ENCODE data around the gene STMND1. TPM values are rescaled to one million over a fixed set of nuclear protein-coding genes. Genes with fewer than 3 reads are reported as not detected.

Gene STMND1
- total and polyA plus RNA-seq, 7 donors = 0.27 to 2.1 (median 0.59) TPM; not detected in 3

GRCh38 chr6:17059022-17059421 is 42.8 kb upstream of the STMND1 start:
- Histone ChIP-seq H3K4me3 (no peak overlapping the region), H3K4me1 (no peaks in the 10 kb centered on the region), H3K27me3 (no peaks in the 10 kb centered on the region), H3K36me3 (no peaks in the 10 kb centered on the region), H3K27ac (no peak overlapping the region), H3K9me3 (no peaks in the 10 kb centered on the region)
- WGBS, 2 donors = 84 to 86% methylated on average over 7 of the region's 7 CpGs
- TF ChIP-seq POLR2A (IDR thresholded peaks at IDR 0.05) (no peak), POLR2AphosphoS5 (IDR thresholded peaks at IDR 0.05) (no peak), EP300 (IDR thresholded peaks at IDR 0.05) (no peak)
- TF ChIP-seq, protein P1, sequence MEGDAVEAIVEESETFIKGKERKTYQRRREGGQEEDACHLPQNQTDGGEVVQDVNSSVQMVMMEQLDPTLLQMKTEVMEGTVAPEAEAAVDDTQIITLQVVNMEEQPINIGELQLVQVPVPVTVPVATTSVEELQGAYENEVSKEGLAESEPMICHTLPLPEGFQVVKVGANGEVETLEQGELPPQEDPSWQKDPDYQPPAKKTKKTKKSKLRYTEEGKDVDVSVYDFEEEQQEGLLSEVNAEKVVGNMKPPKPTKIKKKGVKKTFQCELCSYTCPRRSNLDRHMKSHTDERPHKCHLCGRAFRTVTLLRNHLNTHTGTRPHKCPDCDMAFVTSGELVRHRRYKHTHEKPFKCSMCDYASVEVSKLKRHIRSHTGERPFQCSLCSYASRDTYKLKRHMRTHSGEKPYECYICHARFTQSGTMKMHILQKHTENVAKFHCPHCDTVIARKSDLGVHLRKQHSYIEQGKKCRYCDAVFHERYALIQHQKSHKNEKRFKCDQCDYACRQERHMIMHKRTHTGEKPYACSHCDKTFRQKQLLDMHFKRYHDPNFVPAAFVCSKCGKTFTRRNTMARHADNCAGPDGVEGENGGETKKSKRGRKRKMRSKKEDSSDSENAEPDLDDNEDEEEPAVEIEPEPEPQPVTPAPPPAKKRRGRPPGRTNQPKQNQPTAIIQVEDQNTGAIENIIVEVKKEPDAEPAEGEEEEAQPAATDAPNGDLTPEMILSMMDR (IDR thresholded peaks at IDR 0.05) = no peak
- no peak for DNase-seq
- intact Hi-C loops (cut with DNase I) = no loop called here

DNA sequence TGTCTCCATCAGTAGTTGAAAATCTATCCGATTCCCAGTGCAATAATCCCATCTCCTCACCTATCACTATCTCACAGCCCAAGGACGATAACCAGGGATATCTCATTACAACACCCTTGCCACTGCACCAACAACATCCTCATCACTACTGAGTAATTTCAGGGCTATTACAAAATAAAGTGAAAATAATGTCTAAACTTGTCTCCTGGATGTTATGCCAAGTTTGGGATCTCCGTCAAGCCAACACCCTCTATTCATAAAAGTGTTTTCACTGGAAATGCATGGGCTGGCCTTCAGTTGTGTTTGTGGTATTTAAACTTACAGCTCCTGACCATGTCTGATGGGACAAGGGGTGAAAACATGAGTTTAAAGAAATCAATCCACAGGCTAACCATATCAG is 42.0 kb upstream of the STMND1 start:
- Histone ChIP-seq H3K4me1 (no peaks in the 10 kb centered on the region), H3K27me3 (no peaks in the 10 kb centered on the region), H3K27ac (no peak overlapping the region), H3K4me3 (no peak overlapping the region), H3K9me3 (no peaks in the 10 kb centered on the region), H3K36me3 (no peaks in the 10 kb centered on the region)
- DNase-seq = no peak
- intact Hi-C loops (cut with DNase I) = no loop called here
- TF ChIP-seq, protein P1 (IDR thresholded peaks at IDR 0.05) = no peak
- TF ChIP-seq POLR2AphosphoS5 (IDR thresholded peaks at IDR 0.05) = no peak
- TF ChIP-seq EP300 (IDR thresholded peaks at IDR 0.05) = no peak
- no peak for TF ChIP-seq POLR2A (IDR thresholded peaks at IDR 0.05)
- WGBS, 2 donors = 84 to 87% methylated on average over 3 of the region's 3 CpGs

- H3K4me1 ChIP-seq = no peaks in the 10 kb centered on the region
- H3K27me3 ChIP-seq = no peaks in the 10 kb centered on the region
- 84 to 92% methylated on average over 2 of the region's 2 CpGs for WGBS, 2 donors
- intact Hi-C loops (cut with DNase I) = no loop called here
- TF ChIP-seq, protein P1 (IDR thresholded peaks at IDR 0.05) = no peak
- TF ChIP-seq POLR2A (IDR thresholded peaks at IDR 0.05) (no peak), POLR2AphosphoS5 (IDR thresholded peaks at IDR 0.05) (no peak), EP300 (IDR thresholded peaks at IDR 0.05) (no peak)
- H3K36me3 ChIP-seq = no peaks in the 10 kb centered on the region
- DNase-seq = no peak
- H3K9me3 ChIP-seq = no peaks in the 10 kb centered on the region
- H3K4me3 ChIP-seq = no peak overlapping the region
- H3K27ac ChIP-seq = no peak overlapping the region
These were observed 40.8 kb upstream of the STMND1 start for GRCh38 chr6:17061097-17061496.

GRCh38 chr6:17062871-17063440 is 38.9 kb upstream of the STMND1 start:
- Histone ChIP-seq H3K4me3 (no peak overlapping the region), H3K4me1 (no peaks in the 10 kb centered on the region), H3K27ac (no peak overlapping the region), H3K27me3 (no peaks in the 10 kb centered on the region), H3K36me3 (no peaks in the 10 kb centered on the region), H3K9me3 (no peaks in the 10 kb centered on the region)
- intact Hi-C loops (cut with DNase I) = no loop called here
- TF ChIP-seq POLR2AphosphoS5 (IDR thresholded peaks at IDR 0.05) (no peak), POLR2A (IDR thresholded peaks at IDR 0.05) (no peak), EP300 (IDR thresholded peaks at IDR 0.05) (no peak)
- TF ChIP-seq, protein P1 (IDR thresholded peaks at IDR 0.05) = no peak
- DNase-seq = no peak

DNA sequence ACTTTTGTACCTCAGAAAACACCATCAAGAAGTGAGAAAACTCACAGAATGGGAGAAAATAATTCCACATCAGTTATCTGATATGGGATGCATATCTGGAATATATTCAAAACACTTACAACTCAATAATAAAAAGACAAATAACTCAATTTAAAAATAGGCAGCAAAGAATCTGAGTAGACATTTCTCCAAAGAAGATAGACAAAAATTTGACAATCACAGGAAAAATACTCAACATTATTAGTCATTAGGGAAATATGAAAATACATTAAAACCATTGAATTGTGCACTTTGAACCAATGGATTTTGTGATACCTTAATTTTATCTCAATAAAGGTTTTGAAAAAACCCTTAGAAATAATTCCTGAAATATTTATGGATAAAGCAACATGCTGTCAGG is 36.9 kb upstream of the STMND1 start:
- H3K36me3 ChIP-seq = no peaks in the 10 kb centered on the region
- H3K9me3 ChIP-seq = no peaks in the 10 kb centered on the region
- H3K27me3 ChIP-seq = no peaks in the 10 kb centered on the region
- TF ChIP-seq, protein P1 (IDR thresholded peaks at IDR 0.05) = no peak
- TF ChIP-seq POLR2AphosphoS5 (IDR thresholded peaks at IDR 0.05) (no peak), EP300 (IDR thresholded peaks at IDR 0.05) (no peak), POLR2A (IDR thresholded peaks at IDR 0.05) (no peak)
- intact Hi-C loops (cut with DNase I) = no loop called here
- no peak overlapping the region for H3K27ac ChIP-seq
- H3K4me3 ChIP-seq = no peak overlapping the region
- no peak for DNase-seq
- H3K4me1 ChIP-seq = no peaks in the 10 kb centered on the region

Measured in sigmoid colon (tissue), 7 donors.